ENCODE data around the gene RB1. TPM values are rescaled to one million over a fixed set of nuclear protein-coding genes. Genes with fewer than 3 reads are reported as not detected.
A peak's percentile ranks its signal among the peaks of the same experiment; 100 is the strongest.

Gene RB1
- total RNA-seq, 2 donors from 2014 or later, result 32.5 to 37.7 TPM

GRCh38 chr13:48491423-48492095, 188.0 kb downstream of the RB1 start:
- ATAC-seq (replicated peaks in 1 of 2), result peak; percentile 26 to 48
- H3K36me3 Mint-ChIP-seq (ENCODE audit: insufficient read depth in 2 of 2), result no peaks in the 10 kb centered on the region
- no peak for DNase-seq
- peaks cover 17% of the 10 kb centered on the region for H3K4me1 Mint-ChIP-seq (ENCODE audit: low read depth)
- peaks cover 0 to 1% of the 10 kb centered on the region in 2 donors for H3K9me3 Mint-ChIP-seq
- no peak overlapping the region for H3K4me3 Mint-ChIP-seq
- peak overlapping the region; percentile 79 for H3K27ac Mint-ChIP-seq
- H3K27me3 Mint-ChIP-seq (ENCODE audit: low read depth), result no peaks in the 10 kb centered on the region

GRCh38 chr13:48492096-48492440, 188.5 kb downstream of the RB1 start:
- no peaks in the 10 kb centered on the region for H3K27me3 Mint-ChIP-seq (ENCODE audit: low read depth)
- peaks cover 22% of the 10 kb centered on the region for H3K4me1 Mint-ChIP-seq (ENCODE audit: low read depth)
- no peak overlapping the region for H3K27ac Mint-ChIP-seq
- ATAC-seq (replicated peaks in 1 of 2) (peak; percentile 46 to 52), DNase-seq (no peak)
- H3K36me3 Mint-ChIP-seq (ENCODE audit: insufficient read depth in 2 of 2), result no peaks in the 10 kb centered on the region
- peaks cover 0 to 1% of the 10 kb centered on the region in 2 donors for H3K9me3 Mint-ChIP-seq
- H3K4me3 Mint-ChIP-seq, result no peak overlapping the region

GRCh38 chr13:48492470-48493065, 189.0 kb downstream of the RB1 start:
- DNase-seq (peak; percentile 61 to 70), ATAC-seq (replicated peaks in 1 of 2) (peak; percentile 83 to 85)
- no peak overlapping the region for H3K4me3 Mint-ChIP-seq
- H3K9me3 Mint-ChIP-seq, result peaks cover 0 to 1% of the 10 kb centered on the region in 2 donors
- H3K27ac Mint-ChIP-seq, result no peak overlapping the region
- no peaks in the 10 kb centered on the region for H3K36me3 Mint-ChIP-seq (ENCODE audit: insufficient read depth in 2 of 2)
- no peaks in the 10 kb centered on the region for H3K27me3 Mint-ChIP-seq (ENCODE audit: low read depth)
- H3K4me1 Mint-ChIP-seq (ENCODE audit: low read depth), result peaks cover 19% of the 10 kb centered on the region

- Mint-ChIP-seq H3K27ac (no peak overlapping the region), H3K4me1 (ENCODE audit: low read depth) (peaks cover 19% of the 10 kb centered on the region), H3K9me3 (peaks cover 0 to under 1% of the 10 kb centered on the region in 2 donors), H3K27me3 (ENCODE audit: low read depth) (no peaks in the 10 kb centered on the region), H3K4me3 (no peak overlapping the region), H3K36me3 (ENCODE audit: insufficient read depth in 2 of 2) (no peaks in the 10 kb centered on the region)
- DNase-seq, result no peak
- ATAC-seq (replicated peaks in 1 of 2), result peak; percentile 9 to 36
Observed at GRCh38 chr13:48493066-48493765, 189.7 kb downstream of the RB1 start.

- H3K27ac Mint-ChIP-seq, result no peak overlapping the region
Observed at GRCh38 chr13:48493851-48494250, 190.3 kb downstream of the RB1 start.

GRCh38 chr13:48494874-48495273, 191.3 kb downstream of the RB1 start:
- H3K9me3 Mint-ChIP-seq, result no peaks in the 10 kb centered on the region
- H3K36me3 Mint-ChIP-seq (ENCODE audit: insufficient read depth in 2 of 2), result no peaks in the 10 kb centered on the region
- no peak overlapping the region for H3K4me3 Mint-ChIP-seq
- H3K4me1 Mint-ChIP-seq (ENCODE audit: low read depth), result peaks cover 13% of the 10 kb centered on the region
- H3K27ac Mint-ChIP-seq, result no peak overlapping the region
- DNase-seq (no peak), ATAC-seq (replicated peaks in 1 of 2) (no peak)
- H3K27me3 Mint-ChIP-seq (ENCODE audit: low read depth), result no peaks in the 10 kb centered on the region

More at GRCh38 chr13:48493851-48494250, 190.3 kb downstream of the RB1 start:
- ATAC-seq (replicated peaks in 1 of 2) (no peak), DNase-seq (no peak)
- H3K9me3 Mint-ChIP-seq, result no peaks in the 10 kb centered on the region
- no peaks in the 10 kb centered on the region for H3K27me3 Mint-ChIP-seq (ENCODE audit: low read depth)
- H3K4me3 Mint-ChIP-seq, result no peak overlapping the region
- H3K4me1 Mint-ChIP-seq (ENCODE audit: low read depth), result peaks cover 17% of the 10 kb centered on the region
- no peaks in the 10 kb centered on the region for H3K36me3 Mint-ChIP-seq (ENCODE audit: insufficient read depth in 2 of 2)

- Mint-ChIP-seq H3K4me1 (ENCODE audit: low read depth) (peaks cover 24% of the 10 kb centered on the region), H3K27me3 (ENCODE audit: low read depth) (no peaks in the 10 kb centered on the region), H3K27ac (no peak overlapping the region), H3K36me3 (ENCODE audit: insufficient read depth in 2 of 2) (no peaks in the 10 kb centered on the region), H3K9me3 (no peaks in the 10 kb centered on the region), H3K4me3 (peak overlapping the region in 1 of 2 donors; percentile 44)
- DNase-seq (peak in 1 of 2 donors; percentile 19), ATAC-seq (replicated peaks in 1 of 2) (peak in 1 of 2 donors; percentile 24)
Observed at GRCh38 chr13:48496271-48497161, 193.0 kb downstream of the RB1 start.

GRCh38 chr13:48497669-48498068, 194.1 kb downstream of the RB1 start:
- no peak for DNase-seq
- Mint-ChIP-seq H3K27ac (no peak overlapping the region), H3K4me3 (no peak overlapping the region), H3K9me3 (no peaks in the 10 kb centered on the region), H3K36me3 (ENCODE audit: insufficient read depth in 2 of 2) (no peaks in the 10 kb centered on the region), H3K4me1 (ENCODE audit: low read depth) (peaks cover 24% of the 10 kb centered on the region), H3K27me3 (ENCODE audit: low read depth) (no peaks in the 10 kb centered on the region)
- no peak for ATAC-seq (replicated peaks in 1 of 2)

GRCh38 chr13:48500652-48501197, 197.2 kb downstream of the RB1 start:
- peak; percentile 66 to 79 for ATAC-seq (replicated peaks in 1 of 2)
- no peak for DNase-seq
- Mint-ChIP-seq H3K9me3 (no peaks in the 10 kb centered on the region), H3K36me3 (ENCODE audit: insufficient read depth in 2 of 2) (no peaks in the 10 kb centered on the region), H3K4me1 (ENCODE audit: low read depth) (peaks cover 49% of the 10 kb centered on the region), H3K27ac (no peak overlapping the region), H3K4me3 (peak overlapping the region in 1 of 2 donors; percentile 15), H3K27me3 (ENCODE audit: low read depth) (no peaks in the 10 kb centered on the region)

GRCh38 chr13:48501705-48502104, 198.2 kb downstream of the RB1 start:
- Mint-ChIP-seq H3K9me3 (no peaks in the 10 kb centered on the region), H3K4me1 (ENCODE audit: low read depth) (peaks cover 52% of the 10 kb centered on the region), H3K27ac (no peak overlapping the region), H3K36me3 (ENCODE audit: insufficient read depth in 2 of 2) (no peaks in the 10 kb centered on the region), H3K27me3 (ENCODE audit: low read depth) (peaks cover 7% of the 10 kb centered on the region), H3K4me3 (no peak overlapping the region)
- ATAC-seq (replicated peaks in 1 of 2) (no peak), DNase-seq (no peak)

- Mint-ChIP-seq H3K27ac (no peak overlapping the region), H3K36me3 (ENCODE audit: insufficient read depth in 2 of 2) (no peaks in the 10 kb centered on the region), H3K9me3 (no peaks in the 10 kb centered on the region), H3K4me1 (ENCODE audit: low read depth) (peaks cover 55% of the 10 kb centered on the region), H3K27me3 (ENCODE audit: low read depth) (peaks cover 7% of the 10 kb centered on the region), H3K4me3 (no peak overlapping the region)
- no peak for DNase-seq
- no peak for ATAC-seq (replicated peaks in 1 of 2)
Observed at GRCh38 chr13:48502601-48503319, 199.2 kb downstream of the RB1 start.

GRCh38 chr13:48504606-48505005, 201.1 kb downstream of the RB1 start:
- DNase-seq, result no peak
- Mint-ChIP-seq H3K4me1 (ENCODE audit: low read depth) (peaks cover 57% of the 10 kb centered on the region), H3K9me3 (no peaks in the 10 kb centered on the region), H3K27ac (no peak overlapping the region), H3K36me3 (ENCODE audit: insufficient read depth in 2 of 2) (no peaks in the 10 kb centered on the region), H3K4me3 (peak overlapping the region in 1 of 2 donors; percentile 76), H3K27me3 (ENCODE audit: low read depth) (peaks cover 7% of the 10 kb centered on the region)
- ATAC-seq (replicated peaks in 1 of 2), result peak; percentile 4 to 18

Measured in activated T-cell treated with anti-CD3 and anti-CD28 coated beads, Interleukin-2, amount 50 U/mL, for 72 hours (primary cell).